HFFc6 (cell line): ENCODE results near the gene SIX5. TPM values are rescaled to one million over a fixed set of nuclear protein-coding genes. Genes with fewer than 3 reads are reported as not detected.

Experiments
- DNase-seq: peaks from one replicate; pipeline ENCODE4 v3.0.0-alpha.2; 2018
- H3K27ac Mint-ChIP-seq: 2 replicates; pipeline ENCODE4 v1.8.0; 2020; ENCODE audit warnings: mild to moderate bottlenecking, mixed read lengths
- H3K27me3 Mint-ChIP-seq: 2 replicates; pipeline ENCODE4 v1.8.0; 2021; ENCODE audit warnings: mild to moderate bottlenecking, moderate library complexity, mixed read lengths; ENCODE audit not compliant: insufficient read depth
- H3K36me3 Mint-ChIP-seq: 2 replicates; pipeline ENCODE4 v1.8.0; 2021; ENCODE audit warnings: low read depth, mixed read lengths
- H3K4me1 Mint-ChIP-seq: 2 replicates; pipeline ENCODE4 v1.8.0; 2020; ENCODE audit warnings: low read depth, mixed read lengths
- H3K4me3 Mint-ChIP-seq: 2 replicates; pipeline ENCODE4 v1.8.0; 2020; ENCODE audit warnings: mild to moderate bottlenecking, moderate library complexity, mixed read lengths
- H3K9me3 Mint-ChIP-seq: 2 replicates; pipeline ENCODE4 v1.8.0; 2020; ENCODE audit warnings: mild to moderate bottlenecking, mixed read lengths
- total RNA-seq, 6 experiments: library from RNA; stranded (reverse); fragmentation: NEBNext Ultra II Directional; extraction: Animal tissue kit (Norgen Biotek cat#: 25700); gene quantifications; 2 replicates in 1 of 6; 3 replicates in 5 of 6; pipeline ENCODE4 v1.2.3, GENCODE V29; 2021
- TF ChIP-seq, protein P1 (sequence below): fragments of 200-600 bp; sonication (generic); IDR thresholded peaks from 2 replicates; pipeline ENCODE4 v1.5.0; 2021; ENCODE audit warnings: antibody characterized with exemption, mild to moderate bottlenecking

SIX5 gene
- total RNA-seq, 6 experiments from 2014 or later = 14.0 to 15.1 (median 14.4) TPM

DNA sequence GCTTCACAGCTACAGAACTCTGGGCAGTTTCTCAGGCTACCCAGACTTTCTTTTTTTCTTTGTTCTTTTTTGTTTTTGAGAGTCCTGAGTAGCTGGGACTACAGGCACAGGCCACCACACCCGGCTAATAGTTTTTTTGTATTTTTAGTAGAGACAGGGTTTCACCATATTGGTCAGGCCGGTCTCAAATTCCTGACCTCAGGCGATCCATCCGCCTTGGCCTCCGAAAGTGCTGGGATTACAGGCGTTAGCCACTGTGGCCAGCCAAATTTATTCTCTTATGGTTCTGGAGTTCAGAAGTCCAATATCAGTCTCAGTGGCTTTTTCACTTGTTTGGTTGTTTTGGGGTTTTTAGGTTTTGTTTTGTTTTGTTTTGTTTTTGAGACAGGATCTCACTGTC is 23.4 kb downstream of the SIX5 start:
- Mint-ChIP-seq H3K4me1 (peaks cover 12% of the 10 kb centered on the region), H3K27me3 (peaks cover 11% of the 10 kb centered on the region), H3K9me3 (no peaks in the 10 kb centered on the region), H3K27ac (no peak overlapping the region), H3K36me3 (no peaks in the 10 kb centered on the region), H3K4me3 (no peak overlapping the region)
- no peak for DNase-seq
- TF ChIP-seq, protein P1, sequence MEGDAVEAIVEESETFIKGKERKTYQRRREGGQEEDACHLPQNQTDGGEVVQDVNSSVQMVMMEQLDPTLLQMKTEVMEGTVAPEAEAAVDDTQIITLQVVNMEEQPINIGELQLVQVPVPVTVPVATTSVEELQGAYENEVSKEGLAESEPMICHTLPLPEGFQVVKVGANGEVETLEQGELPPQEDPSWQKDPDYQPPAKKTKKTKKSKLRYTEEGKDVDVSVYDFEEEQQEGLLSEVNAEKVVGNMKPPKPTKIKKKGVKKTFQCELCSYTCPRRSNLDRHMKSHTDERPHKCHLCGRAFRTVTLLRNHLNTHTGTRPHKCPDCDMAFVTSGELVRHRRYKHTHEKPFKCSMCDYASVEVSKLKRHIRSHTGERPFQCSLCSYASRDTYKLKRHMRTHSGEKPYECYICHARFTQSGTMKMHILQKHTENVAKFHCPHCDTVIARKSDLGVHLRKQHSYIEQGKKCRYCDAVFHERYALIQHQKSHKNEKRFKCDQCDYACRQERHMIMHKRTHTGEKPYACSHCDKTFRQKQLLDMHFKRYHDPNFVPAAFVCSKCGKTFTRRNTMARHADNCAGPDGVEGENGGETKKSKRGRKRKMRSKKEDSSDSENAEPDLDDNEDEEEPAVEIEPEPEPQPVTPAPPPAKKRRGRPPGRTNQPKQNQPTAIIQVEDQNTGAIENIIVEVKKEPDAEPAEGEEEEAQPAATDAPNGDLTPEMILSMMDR = no peak

DNA sequence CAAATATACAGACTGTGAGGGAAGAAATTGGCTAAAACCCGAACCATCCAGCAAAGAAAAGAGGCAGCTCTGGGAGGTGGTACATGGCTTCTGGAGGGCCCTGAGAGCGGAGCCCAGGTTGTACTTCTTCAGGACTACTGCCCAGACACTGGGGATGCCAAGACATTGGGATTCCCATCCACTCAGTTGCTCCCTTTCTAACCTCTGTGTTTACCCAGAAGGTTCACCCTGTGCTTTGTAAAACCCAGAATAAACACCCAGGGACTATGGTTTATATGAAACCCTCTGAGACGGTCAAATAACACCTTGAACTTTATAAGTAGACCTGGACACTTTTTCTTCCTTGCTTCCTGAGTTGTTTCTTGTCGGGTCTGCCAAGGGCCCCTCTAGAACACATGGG is 26.1 kb downstream of the SIX5 start:
- H3K27ac Mint-ChIP-seq = no peak overlapping the region
- H3K27me3 Mint-ChIP-seq = peaks cover 11% of the 10 kb centered on the region
- DNase-seq = no peak
- H3K9me3 Mint-ChIP-seq = no peaks in the 10 kb centered on the region
- peaks cover 12% of the 10 kb centered on the region for H3K4me1 Mint-ChIP-seq
- H3K4me3 Mint-ChIP-seq = no peak overlapping the region
- no peaks in the 10 kb centered on the region for H3K36me3 Mint-ChIP-seq
- TF ChIP-seq, protein P1 = no peak

DNA sequence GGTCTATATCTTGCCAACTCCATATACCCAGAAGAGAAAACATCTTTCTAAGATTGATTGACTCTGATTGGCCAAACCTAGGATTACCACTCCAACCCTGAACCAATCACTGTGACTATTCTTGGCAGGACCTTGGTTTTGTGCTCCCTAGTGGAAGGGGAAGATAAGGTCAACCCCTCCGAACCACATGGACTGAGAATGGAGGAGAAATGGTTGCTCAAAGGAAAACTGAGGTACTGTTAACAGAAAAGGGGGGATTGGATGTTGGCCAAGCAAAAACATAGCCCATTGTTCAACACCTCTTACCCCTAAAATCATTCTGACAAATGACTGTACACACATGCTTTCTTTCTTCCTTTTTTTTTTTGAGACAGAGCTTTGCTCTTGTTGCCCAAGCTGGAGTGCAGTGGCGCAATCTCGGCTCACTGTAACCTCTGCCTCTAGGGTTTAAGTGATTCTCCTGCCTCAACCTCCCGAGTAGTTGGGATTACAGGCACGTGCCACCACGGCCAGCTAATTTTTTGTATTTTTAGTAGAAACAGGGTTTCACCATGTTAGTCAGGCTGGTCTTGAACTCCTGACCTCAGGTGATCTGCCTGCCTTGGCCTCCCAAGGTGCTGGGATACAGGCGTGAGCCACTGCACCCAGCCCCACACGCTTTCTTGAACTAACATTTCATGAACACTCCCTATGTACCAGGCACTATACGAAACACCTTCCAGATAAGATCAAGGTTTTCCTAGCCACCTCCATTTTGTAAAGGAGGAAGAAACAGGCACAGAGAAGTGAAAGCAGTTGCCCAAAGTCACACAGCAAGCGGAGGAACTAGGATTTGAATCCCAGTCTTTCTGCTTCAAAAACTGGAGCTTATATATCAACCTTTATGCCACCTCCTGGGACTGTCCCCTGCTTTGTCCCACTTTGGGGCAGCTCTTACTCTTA is 29.3 kb downstream of the SIX5 start:
- Mint-ChIP-seq H3K4me1 (no peaks in the 10 kb centered on the region), H3K4me3 (no peak overlapping the region), H3K27me3 (peaks cover 8% of the 10 kb centered on the region), H3K9me3 (no peaks in the 10 kb centered on the region), H3K36me3 (no peaks in the 10 kb centered on the region), H3K27ac (no peak overlapping the region)
- TF ChIP-seq, protein P1 = no peak
- no peak for DNase-seq

DNA sequence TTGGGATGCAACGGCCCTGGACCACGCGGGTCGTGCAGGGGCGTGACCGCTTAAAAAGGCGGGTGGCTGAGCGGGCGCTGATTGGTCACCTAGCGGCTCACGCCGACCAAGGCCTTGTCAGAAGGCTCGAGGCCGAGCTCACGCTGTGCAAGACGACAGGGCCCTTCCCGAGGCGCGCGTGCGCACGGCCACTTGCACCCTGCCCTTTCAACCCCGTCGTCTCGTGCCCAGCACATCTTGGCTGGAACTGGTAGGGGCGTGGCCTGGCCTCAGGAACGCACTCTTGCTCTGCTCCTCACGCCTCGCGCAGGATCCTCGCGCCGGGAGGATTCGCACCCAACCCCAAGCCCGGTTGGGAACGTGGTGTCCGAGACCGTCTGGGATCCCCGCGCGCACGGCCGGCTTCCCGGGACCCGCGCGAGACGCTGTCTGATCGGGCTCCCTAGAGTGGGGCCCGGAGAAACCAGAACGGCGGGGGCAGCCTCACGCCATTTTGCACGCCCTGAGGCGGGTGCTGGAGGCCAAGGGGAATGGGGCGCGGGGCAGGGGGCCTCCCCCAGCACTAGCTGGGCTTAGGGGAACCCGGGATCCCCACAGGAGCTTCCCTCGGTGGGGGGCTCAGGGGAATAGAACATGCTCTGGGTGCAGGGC is 35.8 kb downstream of the SIX5 start, which contains the start of gene MEIOSIN:
TSS of gene MEIOSIN (plus strand) at position 280 of the 651 bp plus-strand sequence. CDS start 1,938 bp downstream, outside the sequence.
- Mint-ChIP-seq H3K4me3 (no peak within 1 kb of the TSS), H3K4me1 (peaks cover 11% of the 10 kb centered on the region), H3K27ac (no peak within 1 kb of the TSS)

More for the DNA sequence above, 35.8 kb downstream of the SIX5 start, which contains the start of gene MEIOSIN:
- Mint-ChIP-seq H3K9me3 (no peaks in the 10 kb centered on the region), H3K27me3 (peaks cover 4% of the 10 kb centered on the region), H3K36me3 (peaks cover 1% of the 10 kb centered on the region; the same call in 1 of the 2 replicates)
- TF ChIP-seq, protein P1 = no peak
- DNase-seq = no peak
